ENCODE results near the gene FOXL1. TPM values are rescaled to one million over a fixed set of nuclear protein-coding genes. Genes with fewer than 3 reads are reported as not detected.

FOXL1 gene
- polyA plus RNA-seq, 1 donor (not counting 4 experiments of a cell fraction or from before 2014, with no cell fraction given) = 0.10 TPM

DNA sequence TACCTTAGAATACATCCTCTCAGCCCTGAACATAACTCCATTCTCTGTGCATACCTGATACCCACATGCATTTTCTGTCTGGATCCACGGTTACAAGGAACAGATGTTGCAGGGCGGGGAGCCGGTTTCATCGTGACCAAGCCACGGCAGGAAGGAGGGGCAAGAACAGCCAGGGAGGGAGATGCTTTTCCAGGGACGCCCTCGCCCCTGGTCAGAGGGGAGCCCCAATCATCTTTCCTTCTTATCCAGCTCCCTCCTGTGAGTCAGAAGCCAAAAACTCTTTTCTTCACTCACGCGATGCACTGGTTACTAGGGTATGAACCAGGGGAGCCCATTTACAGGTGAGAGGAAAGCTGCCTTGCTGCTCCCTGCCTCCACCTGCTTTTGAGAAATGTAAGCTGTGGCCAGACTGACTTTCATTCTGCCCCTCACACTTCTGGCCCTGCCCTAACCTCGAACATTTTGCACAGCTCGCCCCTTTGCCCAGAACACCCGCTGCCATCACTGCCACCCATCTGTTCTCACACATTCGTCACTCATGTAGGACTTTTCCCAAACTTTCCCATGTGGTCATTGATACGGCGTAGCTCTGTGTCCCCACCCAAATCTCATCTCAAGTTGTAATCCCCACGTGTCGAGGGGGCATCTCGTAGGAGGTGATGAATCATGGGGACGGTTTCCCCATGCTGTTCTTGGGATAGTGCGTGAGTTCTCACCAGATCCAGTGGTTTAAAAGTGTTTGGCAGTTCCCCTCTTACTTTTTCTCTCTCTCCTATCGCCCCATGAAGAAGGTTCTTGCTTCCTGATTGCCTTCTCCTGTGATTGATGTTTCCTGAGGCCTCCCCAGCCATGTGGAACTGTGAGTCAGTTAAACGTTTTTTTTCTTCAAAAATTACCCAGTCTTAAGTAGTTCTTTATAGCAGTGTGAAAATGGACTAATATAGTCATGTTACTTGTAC is 20.5 kb downstream of the FOXL1 start:
- no peak overlapping the region for H3K4me2 ChIP-seq (ENCODE audit: control insufficient read depth, extremely low read depth, insufficient read depth, low read depth, low read length)
- H3K9me1 ChIP-seq (ENCODE audit: control insufficient read depth, extremely low read depth, insufficient read depth, low read length) = no peaks in the 10 kb centered on the region
- peaks cover 33% of the 10 kb centered on the region for H3K27me3 ChIP-seq (ENCODE audit: control insufficient read depth, extremely low read depth, insufficient read depth, low read length)
- no peak overlapping the region for H3K27ac ChIP-seq (ENCODE audit: control insufficient read depth, insufficient read depth, low read length)
- H3K4me1 ChIP-seq (ENCODE audit: control insufficient read depth, extremely low read depth, insufficient read depth, low read length) = no peaks in the 10 kb centered on the region
- no peaks in the 10 kb centered on the region for H4K20me1 ChIP-seq (ENCODE audit: control insufficient read depth, extremely low read depth, insufficient read depth, low read length)
- FAIRE-seq (no peak), DNase-seq (ENCODE audit: low read depth, low spot score) (no peak)
- H2AFZ ChIP-seq (ENCODE audit: control insufficient read depth, low read length) = no peak overlapping the region
- TF ChIP-seq, protein P1, sequence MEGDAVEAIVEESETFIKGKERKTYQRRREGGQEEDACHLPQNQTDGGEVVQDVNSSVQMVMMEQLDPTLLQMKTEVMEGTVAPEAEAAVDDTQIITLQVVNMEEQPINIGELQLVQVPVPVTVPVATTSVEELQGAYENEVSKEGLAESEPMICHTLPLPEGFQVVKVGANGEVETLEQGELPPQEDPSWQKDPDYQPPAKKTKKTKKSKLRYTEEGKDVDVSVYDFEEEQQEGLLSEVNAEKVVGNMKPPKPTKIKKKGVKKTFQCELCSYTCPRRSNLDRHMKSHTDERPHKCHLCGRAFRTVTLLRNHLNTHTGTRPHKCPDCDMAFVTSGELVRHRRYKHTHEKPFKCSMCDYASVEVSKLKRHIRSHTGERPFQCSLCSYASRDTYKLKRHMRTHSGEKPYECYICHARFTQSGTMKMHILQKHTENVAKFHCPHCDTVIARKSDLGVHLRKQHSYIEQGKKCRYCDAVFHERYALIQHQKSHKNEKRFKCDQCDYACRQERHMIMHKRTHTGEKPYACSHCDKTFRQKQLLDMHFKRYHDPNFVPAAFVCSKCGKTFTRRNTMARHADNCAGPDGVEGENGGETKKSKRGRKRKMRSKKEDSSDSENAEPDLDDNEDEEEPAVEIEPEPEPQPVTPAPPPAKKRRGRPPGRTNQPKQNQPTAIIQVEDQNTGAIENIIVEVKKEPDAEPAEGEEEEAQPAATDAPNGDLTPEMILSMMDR (optimal IDR thresholded peaks at IDR 0.05 in 1 of 3, IDR thresholded peaks at IDR 0.05 in 1 of 3, conservative IDR thresholded peaks at IDR 0.05 in 1 of 3; ENCODE audit: extremely low read depth in 1 of 3, insufficient read depth in 2 of 3, low read length in 3 of 3) = no peak
- no peak for TF ChIP-seq EZH2 (IDR thresholded peaks at IDR 0.05; ENCODE audit: low read length)
- no peaks in the 10 kb centered on the region for H3K79me2 ChIP-seq (ENCODE audit: control insufficient read depth, insufficient read depth, low read length)
- dilution Hi-C loops (cut with MboI; ENCODE audit: extremely low pct_ligation_motif_present, low sequenced_read_pairs) = no loop called here
- H3K36me3 ChIP-seq (ENCODE audit: control insufficient read depth in 2 of 2, extremely low read depth in 1 of 2, insufficient read depth in 2 of 2, low read length in 2 of 2) = no peaks in the 10 kb centered on the region
- no peak overlapping the region for H3K4me3 ChIP-seq (ENCODE audit: control insufficient read depth in 2 of 3, extremely low read depth in 1 of 3, insufficient read depth in 2 of 3, low read depth in 1 of 3, low read length in 3 of 3)
- H3K9ac ChIP-seq (ENCODE audit: control insufficient read depth, extremely low read depth, insufficient read depth, low read length) = no peak overlapping the region
- no peaks in the 10 kb centered on the region for H3K9me3 ChIP-seq (ENCODE audit: control insufficient read depth, low read depth, low read length)

DNA sequence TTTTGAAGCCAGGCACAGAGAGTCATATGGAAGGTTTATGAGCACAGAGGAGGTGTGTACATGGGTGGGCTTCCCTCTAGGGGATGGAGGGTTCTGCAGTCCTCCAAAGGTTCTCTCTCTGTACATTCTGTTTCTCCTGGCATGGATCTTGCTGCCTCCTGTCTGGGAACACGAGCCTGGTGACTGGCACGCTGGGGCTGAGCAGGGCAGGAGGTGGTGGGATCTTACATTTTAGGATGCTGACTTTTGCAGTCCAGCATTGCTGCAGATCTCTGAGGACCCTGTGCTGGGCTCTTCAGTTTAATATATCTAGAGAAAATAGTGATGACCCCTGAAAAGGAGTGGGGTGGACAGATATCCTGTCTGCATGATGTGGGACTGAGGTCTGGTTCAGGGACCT is 23.0 kb downstream of the FOXL1 start:
- Histone ChIP-seq H3K4me2 (ENCODE audit: control insufficient read depth, extremely low read depth, insufficient read depth, low read depth, low read length) (no peak overlapping the region), H3K4me3 (ENCODE audit: control insufficient read depth in 2 of 3, extremely low read depth in 1 of 3, insufficient read depth in 2 of 3, low read depth in 1 of 3, low read length in 3 of 3) (no peak overlapping the region), H4K20me1 (ENCODE audit: control insufficient read depth, extremely low read depth, insufficient read depth, low read length) (no peaks in the 10 kb centered on the region), H3K36me3 (ENCODE audit: control insufficient read depth in 2 of 2, extremely low read depth in 1 of 2, insufficient read depth in 2 of 2, low read length in 2 of 2) (no peaks in the 10 kb centered on the region), H3K27me3 (ENCODE audit: control insufficient read depth, extremely low read depth, insufficient read depth, low read length) (peaks cover 16% of the 10 kb centered on the region), H3K79me2 (ENCODE audit: control insufficient read depth, insufficient read depth, low read length) (no peaks in the 10 kb centered on the region), H3K9me1 (ENCODE audit: control insufficient read depth, extremely low read depth, insufficient read depth, low read length) (no peaks in the 10 kb centered on the region), H3K27ac (ENCODE audit: control insufficient read depth, insufficient read depth, low read length) (no peak overlapping the region), H3K9me3 (ENCODE audit: control insufficient read depth, low read depth, low read length) (no peaks in the 10 kb centered on the region), H2AFZ (ENCODE audit: control insufficient read depth, low read length) (no peak overlapping the region), H3K9ac (ENCODE audit: control insufficient read depth, extremely low read depth, insufficient read depth, low read length) (no peak overlapping the region), H3K4me1 (ENCODE audit: control insufficient read depth, extremely low read depth, insufficient read depth, low read length) (peaks cover 3% of the 10 kb centered on the region)
- dilution Hi-C loops (cut with MboI; ENCODE audit: extremely low pct_ligation_motif_present, low sequenced_read_pairs) = no loop called here
- TF ChIP-seq, protein P1 (optimal IDR thresholded peaks at IDR 0.05 in 1 of 3, IDR thresholded peaks at IDR 0.05 in 1 of 3, conservative IDR thresholded peaks at IDR 0.05 in 1 of 3; ENCODE audit: extremely low read depth in 1 of 3, insufficient read depth in 2 of 3, low read length in 3 of 3) = no peak
- FAIRE-seq = no peak
- DNase-seq (ENCODE audit: low read depth, low spot score) = no peak

Data from keratinocyte (primary cell).